Lower leg skin (tissue), 3 donors: ENCODE measurements around the gene ELK4.

Experiments used
- POLR2A ChIP-seq, 2 donors: fragments of 450-650 bp; IDR thresholded peaks; one replicate each; pipeline ENCODE4 v1.6.1; 2016 to 2017; ENCODE audit warnings: antibody characterized with exemption in 2 of 2, mild to moderate bottlenecking in 1 of 2, moderate library complexity in 1 of 2
- TF ChIP-seq, protein P1 (sequence below), 3 donors: fragments of 450-650 bp; IDR thresholded peaks; one replicate each; pipeline ENCODE4 v1.5.1; 2016; ENCODE audit warnings: antibody characterized with exemption in 3 of 3, mild to moderate bottlenecking in 3 of 3, moderate library complexity in 2 of 3

GRCh38 chr1:205662791-205663190 lies 31.0 kb upstream of the ELK4 start:
- TF ChIP-seq, protein P1, sequence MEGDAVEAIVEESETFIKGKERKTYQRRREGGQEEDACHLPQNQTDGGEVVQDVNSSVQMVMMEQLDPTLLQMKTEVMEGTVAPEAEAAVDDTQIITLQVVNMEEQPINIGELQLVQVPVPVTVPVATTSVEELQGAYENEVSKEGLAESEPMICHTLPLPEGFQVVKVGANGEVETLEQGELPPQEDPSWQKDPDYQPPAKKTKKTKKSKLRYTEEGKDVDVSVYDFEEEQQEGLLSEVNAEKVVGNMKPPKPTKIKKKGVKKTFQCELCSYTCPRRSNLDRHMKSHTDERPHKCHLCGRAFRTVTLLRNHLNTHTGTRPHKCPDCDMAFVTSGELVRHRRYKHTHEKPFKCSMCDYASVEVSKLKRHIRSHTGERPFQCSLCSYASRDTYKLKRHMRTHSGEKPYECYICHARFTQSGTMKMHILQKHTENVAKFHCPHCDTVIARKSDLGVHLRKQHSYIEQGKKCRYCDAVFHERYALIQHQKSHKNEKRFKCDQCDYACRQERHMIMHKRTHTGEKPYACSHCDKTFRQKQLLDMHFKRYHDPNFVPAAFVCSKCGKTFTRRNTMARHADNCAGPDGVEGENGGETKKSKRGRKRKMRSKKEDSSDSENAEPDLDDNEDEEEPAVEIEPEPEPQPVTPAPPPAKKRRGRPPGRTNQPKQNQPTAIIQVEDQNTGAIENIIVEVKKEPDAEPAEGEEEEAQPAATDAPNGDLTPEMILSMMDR (IDR thresholded peaks at IDR 0.05), result no peak
- TF ChIP-seq POLR2A (IDR thresholded peaks at IDR 0.05), result no peak
